Measurements from ENCODE around the gene LENG8. TPM values are rescaled to one million over a fixed set of nuclear protein-coding genes. Genes with fewer than 3 reads are reported as not detected.
A peak's percentile ranks its signal among the peaks of the same experiment; 100 is the strongest.

The LENG8 gene
- total and polyA plus RNA-seq, 2 of the 8 experiments (the other 6 are each of a cell fraction or from before 2014, with no cell fraction given): 62.2 to 108 TPM

DNA sequence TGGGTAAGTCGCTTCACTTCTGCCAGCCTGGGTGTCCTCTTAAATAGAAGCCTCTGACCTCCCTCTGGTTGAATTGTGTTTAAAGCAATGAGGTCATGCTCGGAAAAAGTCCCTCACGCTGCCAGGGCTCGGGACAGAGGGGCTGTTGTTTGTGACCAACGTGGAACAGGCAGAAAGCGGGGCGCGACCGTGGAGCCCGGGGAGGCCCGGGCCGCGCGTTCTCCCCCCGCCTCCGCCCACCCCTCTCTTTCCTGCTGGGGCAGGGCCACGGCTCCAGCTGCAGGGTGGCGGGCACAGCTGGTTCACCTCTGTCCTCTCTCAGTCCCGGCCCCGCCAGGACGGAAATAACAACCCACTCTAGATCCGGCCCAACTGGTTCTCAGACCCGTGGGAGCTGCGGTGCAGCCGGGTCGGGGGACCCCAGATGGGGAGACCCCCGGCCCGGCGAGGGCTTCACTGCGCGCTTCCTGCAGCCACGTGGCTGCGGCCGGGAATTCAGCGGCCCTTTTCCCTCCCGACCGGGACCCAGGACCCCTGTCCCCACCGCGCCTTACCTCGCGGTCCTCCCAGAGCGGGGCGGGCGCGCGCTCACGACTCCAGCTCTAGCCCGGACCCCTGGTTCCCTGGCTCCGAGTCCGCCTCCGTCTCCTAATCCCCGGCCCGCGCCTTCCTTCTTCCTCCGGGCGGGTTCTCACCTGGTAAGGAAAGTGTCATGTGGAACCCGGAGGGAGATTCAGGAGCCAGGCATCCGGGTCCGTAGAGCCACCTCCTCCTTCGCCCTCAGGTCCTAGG is 22.2 kb downstream of the LENG8 start:
- H3K4me1 ChIP-seq (replicated peaks in 1 of 4; ENCODE audit: control insufficient read depth in 3 of 4, insufficient read depth in 4 of 4, low read length in 3 of 4): peaks cover 3 to 10% (median 3%) of the 10 kb centered on the region in 4 experiments; a peak in 6 of 7 replicates
- H4K8ac ChIP-seq (ENCODE audit: extremely low read depth, insufficient read depth, low read length): peak overlapping the region; percentile 68; the same call in 1 of the 2 replicates
- no peaks in the 10 kb centered on the region for H3K9me3 ChIP-seq (ENCODE audit: insufficient read depth in 2 of 2, low read depth in 1 of 2, low read length in 1 of 2)
- no peak overlapping the region; the same call in 1 of the 2 replicates for H2BK5ac ChIP-seq (ENCODE audit: low read depth, low read length)
- H3K4ac ChIP-seq (replicated peaks; ENCODE audit: insufficient read length, low read depth, low read length): no peak overlapping the region
- H2BK12ac ChIP-seq (ENCODE audit: low read depth, low read length): 0 out of 2 replicates have a peak overlapping the region, but pooled peaks have one; percentile 33
- H3K9ac ChIP-seq (replicated peaks in 1 of 4; ENCODE audit: extremely low read depth in 1 of 4, low read depth in 3 of 4, low read length in 3 of 4): peak overlapping the region in 2 of 4 experiments; percentile 25 to 29; a peak in 4 of 7 replicates
- H2AK5ac ChIP-seq (ENCODE audit: low read depth, low read length): no peak overlapping the region
- peak overlapping the region; percentile 60 for H3K18ac ChIP-seq (ENCODE audit: extremely low read depth, low read length)
- no peak overlapping the region for H3K27ac ChIP-seq (ENCODE audit: low read depth, low read length)
- H3K4me3 ChIP-seq (ENCODE audit: extremely low read depth in 1 of 4, insufficient read depth in 2 of 4, low read depth in 3 of 4, low read length in 4 of 4): peak overlapping the region; percentile 21 to 59 (median 34)
- H2BK15ac ChIP-seq (ENCODE audit: low read length): peak overlapping the region; percentile 40; the same call in 1 of the 2 replicates
- FAIRE-seq: no peak
- ChIA-PET POLR2A (ENCODE audit: partially characterized antibody) (interaction anchor here (0.7 kb wide), 1 partner anchor 609 kb away, joined by 4 read pairs; no protein-coding TSS in a partner anchor), CTCF (ENCODE audit: partially characterized antibody) (no interaction called here)
- H2BK120ac ChIP-seq (replicated peaks; ENCODE audit: low read depth, low read length): no peak overlapping the region
- peaks cover 3 to 27% (median 18%) of the 10 kb centered on the region in 4 experiments for H3K27me3 ChIP-seq (replicated peaks in 1 of 4; ENCODE audit: control insufficient read depth in 3 of 4, extremely low read depth in 1 of 4, insufficient read depth in 3 of 4, low read length in 3 of 4)
- H4K91ac ChIP-seq (replicated peaks; ENCODE audit: insufficient read length, low read length): no peak overlapping the region
- H3K14ac ChIP-seq (ENCODE audit: insufficient read length): no peak overlapping the region
- WGBS, 2 experiments (ENCODE audit: extremely low coverage in 1 of 2, insufficient coverage in 1 of 2, insufficient read length in 1 of 2, insufficient replicate concordance in 2 of 2, low coverage in 1 of 2, low lambda C conversion rate in 2 of 2, missing lambda C conversion rate in 1 of 2): 4% methylated on average over 54 of the region's 60 CpGs; no CpG with 5 or more reads in 1 of the 2 experiments
- H2AFZ ChIP-seq (ENCODE audit: low read length): peak overlapping the region; percentile 9; the same call in 1 of the 2 replicates
- H3K79me1 ChIP-seq (ENCODE audit: low read depth, low read length): no peaks in the 10 kb centered on the region
- no peak overlapping the region for H4K5ac ChIP-seq (ENCODE audit: insufficient read length, low read depth, low read length)
- no peaks in the 10 kb centered on the region for H3K36me3 ChIP-seq (ENCODE audit: control insufficient read depth in 2 of 4, insufficient read depth in 4 of 4, low read length in 3 of 4)
- H2BK20ac ChIP-seq (ENCODE audit: low read length): no peak overlapping the region
- peak in 1 of 2 experiments; percentile 60 for DNase-seq (ENCODE audit: low read depth in 1 of 2, low spot score in 2 of 2)
- peak overlapping the region; percentile 69 to 76 for H3K4me2 ChIP-seq (ENCODE audit: insufficient read depth in 1 of 2, low read depth in 2 of 2, low read length in 2 of 2)
- H3K79me2 ChIP-seq (ENCODE audit: control insufficient read depth in 1 of 2, insufficient read depth in 2 of 2, low read length in 2 of 2): no peaks in the 10 kb centered on the region
- H3K56ac ChIP-seq (replicated peaks; ENCODE audit: insufficient read length, low read depth, low read length): no peak overlapping the region
- peaks cover 7% of the 10 kb centered on the region; the same call in 1 of the 2 replicates for H3K23me2 ChIP-seq (ENCODE audit: low read depth, low read length)
- no peak overlapping the region for H3K23ac ChIP-seq (ENCODE audit: insufficient read length)
- no peaks in the 10 kb centered on the region for H4K20me1 ChIP-seq (replicated peaks in 1 of 2; ENCODE audit: control insufficient read depth in 1 of 2, insufficient read depth in 2 of 2, low read length in 2 of 2)
- peak; percentile 41 for TF ChIP-seq KDM4A (IDR thresholded peaks at IDR 0.05; ENCODE audit: low read depth, low read length, severe bottlenecking)
- TF ChIP-seq TAF1 (IDR thresholded peaks at IDR 0.05; ENCODE audit: low read depth, low read length): peak; percentile 52; the same call in 1 of the 2 replicates
- TF ChIP-seq E2F6 (IDR thresholded peaks at IDR 0.05): peak; percentile 99
- peak; percentile 35; the same call in 1 of the 2 replicates for TF ChIP-seq SUZ12 (IDR thresholded peaks at IDR 0.05; ENCODE audit: low read length)
- TF ChIP-seq MAX (IDR thresholded peaks at IDR 0.05): peak; percentile 91
- no peak for TF ChIP-seq NANOG (IDR thresholded peaks at IDR 0.05; ENCODE audit: insufficient read depth, low read depth, low read length, poor library complexity, severe bottlenecking)
- TF ChIP-seq TAF7 (optimal IDR thresholded peaks at IDR 0.05; ENCODE audit: borderline replicate concordance, low read depth, low read length): peak; percentile 39
- TF ChIP-seq PHF8 (conservative IDR thresholded peaks at IDR 0.05; ENCODE audit: low read depth, low read length): peak; percentile 30; the same call in 1 of the 2 replicates
- no peak for TF ChIP-seq SIN3A (conservative IDR thresholded peaks at IDR 0.05 in 1 of 2, IDR thresholded peaks at IDR 0.05 in 1 of 2; ENCODE audit: low read depth in 1 of 2, low read length in 2 of 2)

Data from H1 (cell line).